K562 (cell line): ENCODE measurements around the gene DIAPH1. TPM values are rescaled to one million over a fixed set of nuclear protein-coding genes. Genes with fewer than 3 reads are reported as not detected.

Experiments
- ARNT ChIP-seq, 2 experiments: fragments of 450-650 bp; IDR thresholded peaks; 2 replicates each; pipeline ENCODE4 v1.6.1; 2016; ENCODE audit warnings: mild to moderate bottlenecking in 1 of 2
- ATF7 ChIP-seq: fragments of 450-650 bp; IDR thresholded peaks from 2 replicates; pipeline ENCODE4 v1.7.1; 2014; ENCODE audit warnings: mild to moderate bottlenecking, moderate library complexity
- BHLHE40 ChIP-seq: IDR thresholded peaks from 2 replicates; pipeline ENCODE4 v1.6.1; 2011; ENCODE audit warnings: low read length, improper control_type of control experiment
- CBFA2T3 ChIP-seq: fragments of 450-650 bp; IDR thresholded peaks from 2 replicates; pipeline ENCODE4 v1.6.1; 2017
- CBX1 ChIP-seq: sonication (generic); IDR thresholded peaks from 2 replicates; pipeline ENCODE4 v1.6.1; 2016; ENCODE audit warnings: antibody characterized with exemption, low read depth, mild to moderate bottlenecking
- CBX3 ChIP-seq, 2 experiments: IDR thresholded peaks; 1 replicate in 1 of 2; 2 replicates in 1 of 2; pipeline ENCODE4 v1.6.1; 2012; ENCODE audit warnings: inconsistent platforms in 2 of 2, low read length in 2 of 2, borderline replicate concordance in 1 of 2, control low read depth in 1 of 2
- CBX5 ChIP-seq: IDR thresholded peaks from 2 replicates; pipeline ENCODE4 v1.6.1; 2014; ENCODE audit warnings: low read depth, borderline replicate concordance
- DACH1 ChIP-seq: fragments of 450-650 bp; IDR thresholded peaks from 2 replicates; pipeline ENCODE4 v1.6.1; 2018; ENCODE audit not compliant: partially characterized antibody
- EP300 ChIP-seq: IDR thresholded peaks from 2 replicates; pipeline ENCODE4 v1.6.1; 2012; ENCODE audit warnings: low read length, improper control_type of control experiment
- EZH2 ChIP-seq: IDR thresholded peaks from 2 replicates; pipeline ENCODE4 v1.6.1; 2012; ENCODE audit warnings: low read depth, mild to moderate bottlenecking, inconsistent platforms, low read length, borderline replicate concordance
- FOXM1 ChIP-seq, 2 experiments: fragments of 450-650 bp in 1 of 2; sonication (generic) in 1 of 2; formaldehyde crosslinking in 1 of 2; IDR thresholded peaks; 2 replicates each; pipeline versions ENCODE4 v1.6.1 to v1.9.0; 2017 to 2022; ENCODE audit warnings: low read depth in 2 of 2, mild to moderate bottlenecking in 2 of 2, missing genetic modification reagents in 1 of 2, moderate library complexity in 1 of 2
- KAT8 ChIP-seq: fragments of 450-650 bp; IDR thresholded peaks from 2 replicates; pipeline ENCODE4 v1.6.1; 2016; ENCODE audit warnings: low read depth, mild to moderate bottlenecking
- L3MBTL2 ChIP-seq: fragments of 450-650 bp; IDR thresholded peaks from 2 replicates; pipeline ENCODE4 v1.6.1; 2016; ENCODE audit warnings: mild to moderate bottlenecking, moderate library complexity
- NBN ChIP-seq: fragments of 450-650 bp; IDR thresholded peaks from 2 replicates; pipeline ENCODE4 v1.6.1; 2016; ENCODE audit warnings: low read depth, mild to moderate bottlenecking
- NCOR1 ChIP-seq: fragments of 450-650 bp; IDR thresholded peaks from 2 replicates; pipeline ENCODE4 v1.6.1; 2016; ENCODE audit warnings: mild to moderate bottlenecking, moderate library complexity
- PTTG1 ChIP-seq: fragments of 450-650 bp; IDR thresholded peaks from 2 replicates; pipeline ENCODE4 v1.6.1; 2016; ENCODE audit warnings: low read depth, mild to moderate bottlenecking, missing genetic modification characterization, missing compliant biosample characterization
- RAD21 ChIP-seq, 2 experiments: fragments of 250-450 bp in 1 of 2; fragments of 450-650 bp in 1 of 2; sonication (Bioruptor Pico) in 1 of 2; formaldehyde crosslinking in 1 of 2; IDR thresholded peaks in 1 of 2; conservative IDR thresholded peaks in 1 of 2; 2 replicates each; pipeline versions ENCODE4 v1.4.0 to v1.8.0; 2020 to 2022; ENCODE audit warnings: mild to moderate bottlenecking in 2 of 2, moderate library complexity in 1 of 2
- RCOR1 ChIP-seq, 2 experiments: IDR thresholded peaks; 2 replicates each; pipeline ENCODE4 v1.6.1; 2012; ENCODE audit warnings: low read depth in 2 of 2, low read length in 2 of 2, borderline replicate concordance in 1 of 2, improper control_type of control experiment in 1 of 2
- XRCC3 ChIP-seq: fragments of 450-650 bp; IDR thresholded peaks from 2 replicates; pipeline ENCODE4 v1.6.1; 2017; ENCODE audit warnings: mild to moderate bottlenecking, moderate library complexity
- ZNF507 ChIP-seq: conservative IDR thresholded peaks from 2 replicates; pipeline ENCODE4 v1.6.1; 2017; ENCODE audit warnings: missing genetic modification characterization, missing compliant biosample characterization
- ZNF707 ChIP-seq: fragments of 250-450 bp; sonication (Bioruptor Pico); conservative IDR thresholded peaks from 2 replicates; pipeline ENCODE4 v1.8.0; 2022; ENCODE audit warnings: inconsistent platforms, mild to moderate bottlenecking, moderate library complexity
- ZNF77 ChIP-seq: fragments of 250-450 bp; sonication (Bioruptor Pico); IDR thresholded peaks from 2 replicates; pipeline ENCODE4 v1.5.0; 2020
- polyA plus RNA-seq, 8 experiments: library from polyadenylated mRNA; depleted of rRNA in 4 of 8; stranded (reverse) in 5 of 8; unstranded in 3 of 8; fragments of >200 nt; fragmentation: Nextera tagmentation in 2 of 8; fragmentation: Illumina TruSeq in 1 of 8; extraction: Ambion mirVana in 2 of 8; extraction: Trizol in 1 of 8; gene quantifications; 2 replicates each; pipeline versions ENCODE4 v1.2.1 to v1.2.3, GENCODE V29; 2011 to 2014; ENCODE audit warnings: inconsistent platforms in 1 of 8, missing spikeins in 1 of 8
- total RNA-seq, 7 experiments: library from RNA; depleted of rRNA in 6 of 7; stranded (reverse); fragments of >200 nt in 6 of 7; fragmentation: Illumina TruSeq in 2 of 7; extraction: Trizol in 2 of 7; gene quantifications; 2 replicates each; pipeline versions ENCODE4 v1.2.1 to v1.2.3, GENCODE V29; 2011 to 2021; ENCODE audit warnings: low replicate concordance in 1 of 7
- TF ChIP-seq, protein P1 (sequence below): fragments of 450-650 bp; IDR thresholded peaks from 2 replicates; pipeline ENCODE4 v1.6.1; 2017; ENCODE audit warnings: antibody characterized with exemption, mild to moderate bottlenecking
- TF ChIP-seq, protein P2 (sequence below): fragments of 250-450 bp; sonication (Bioruptor Pico); IDR thresholded peaks from 2 replicates; pipeline ENCODE4 v1.8.0; 2022; ENCODE audit warnings: inconsistent platforms, mild to moderate bottlenecking, moderate library complexity, borderline replicate concordance
- TF ChIP-seq, protein P3 (sequence below): sonication (generic); formaldehyde crosslinking; IDR thresholded peaks from 2 replicates; pipeline ENCODE4 v1.8.0; 2022; ENCODE audit warnings: mild to moderate bottlenecking, low read depth, missing genetic modification reagents

The DIAPH1 gene
- total and polyA plus RNA-seq, 9 of the 15 experiments (the other 6 are each of a cell fraction or from before 2014, with no cell fraction given): 60.8 to 328 (median 97.8) TPM

DNA sequence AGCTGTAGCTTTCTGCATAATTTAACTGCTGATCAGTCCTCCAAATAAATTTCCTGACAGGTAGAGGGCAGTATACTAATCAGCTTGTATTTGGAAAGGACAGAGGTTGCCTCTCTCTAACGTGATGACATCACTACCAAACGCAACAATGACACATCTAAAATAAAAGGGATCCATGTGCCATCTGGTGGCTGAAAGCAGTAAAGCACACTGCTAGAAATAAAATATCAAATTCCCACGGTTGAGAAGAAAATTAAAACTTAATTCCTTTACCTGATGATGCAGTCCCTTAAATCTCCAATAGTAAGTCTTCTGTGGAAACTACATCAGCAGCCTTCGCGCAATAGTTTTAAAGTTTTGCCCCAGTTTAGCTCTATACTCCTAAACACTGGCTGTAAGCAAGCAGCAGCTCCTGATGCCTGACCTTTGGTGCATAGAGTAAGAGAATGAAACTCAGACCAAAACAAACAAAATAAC lies 54.5 kb downstream of the DIAPH1 start (continued):
- TF ChIP-seq, protein P1, sequence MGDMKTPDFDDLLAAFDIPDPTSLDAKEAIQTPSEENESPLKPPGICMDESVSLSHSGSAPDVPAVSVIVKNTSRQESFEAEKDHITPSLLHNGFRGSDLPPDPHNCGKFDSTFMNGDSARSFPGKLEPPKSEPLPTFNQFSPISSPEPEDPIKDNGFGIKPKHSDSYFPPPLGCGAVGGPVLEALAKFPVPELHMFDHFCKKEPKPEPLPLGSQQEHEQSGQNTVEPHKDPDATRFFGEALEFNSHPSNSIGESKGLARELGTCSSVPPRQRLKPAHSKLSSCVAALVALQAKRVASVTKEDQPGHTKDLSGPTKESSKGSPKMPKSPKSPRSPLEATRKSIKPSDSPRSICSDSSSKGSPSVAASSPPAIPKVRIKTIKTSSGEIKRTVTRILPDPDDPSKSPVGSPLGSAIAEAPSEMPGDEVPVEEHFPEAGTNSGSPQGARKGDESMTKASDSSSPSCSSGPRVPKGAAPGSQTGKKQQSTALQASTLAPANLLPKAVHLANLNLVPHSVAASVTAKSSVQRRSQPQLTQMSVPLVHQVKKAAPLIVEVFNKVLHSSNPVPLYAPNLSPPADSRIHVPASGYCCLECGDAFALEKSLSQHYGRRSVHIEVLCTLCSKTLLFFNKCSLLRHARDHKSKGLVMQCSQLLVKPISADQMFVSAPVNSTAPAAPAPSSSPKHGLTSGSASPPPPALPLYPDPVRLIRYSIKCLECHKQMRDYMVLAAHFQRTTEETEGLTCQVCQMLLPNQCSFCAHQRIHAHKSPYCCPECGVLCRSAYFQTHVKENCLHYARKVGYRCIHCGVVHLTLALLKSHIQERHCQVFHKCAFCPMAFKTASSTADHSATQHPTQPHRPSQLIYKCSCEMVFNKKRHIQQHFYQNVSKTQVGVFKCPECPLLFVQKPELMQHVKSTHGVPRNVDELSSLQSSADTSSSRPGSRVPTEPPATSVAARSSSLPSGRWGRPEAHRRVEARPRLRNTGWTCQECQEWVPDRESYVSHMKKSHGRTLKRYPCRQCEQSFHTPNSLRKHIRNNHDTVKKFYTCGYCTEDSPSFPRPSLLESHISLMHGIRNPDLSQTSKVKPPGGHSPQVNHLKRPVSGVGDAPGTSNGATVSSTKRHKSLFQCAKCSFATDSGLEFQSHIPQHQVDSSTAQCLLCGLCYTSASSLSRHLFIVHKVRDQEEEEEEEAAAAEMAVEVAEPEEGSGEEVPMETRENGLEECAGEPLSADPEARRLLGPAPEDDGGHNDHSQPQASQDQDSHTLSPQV: peak; percentile 42; the same call in 1 of the 2 replicates
- TF ChIP-seq L3MBTL2 (0 out of 2 replicates have a peak, but pooled peaks have one; percentile 23), PTTG1 (tag) (no peak), CBFA2T3 (no peak), ZNF507 (no peak), CBX1 (no peak), ARNT (IDR thresholded peaks at IDR 0.05) (peak; percentile 12 to 84; a peak in 3 of 4 replicates), EP300 (peak; percentile 87), DACH1 (no peak), KAT8 (no peak), RAD21 (CRISPR knock-in tag; conservative IDR thresholded peaks at IDR 0.05 in 1 of 2, IDR thresholded peaks at IDR 0.05 in 1 of 2) (peak; percentile 75 to 83), ZNF77 (CRISPR knock-in tag) (no peak), NCOR1 (peak; percentile 37; the same call in 1 of the 2 replicates), BHLHE40 (no peak), CBX5 (no peak), FOXM1 (IDR thresholded peaks at IDR 0.05; ENCODE audit: low read depth) (peak; percentile 80), FOXM1 (CRISPR knock-in tag; IDR thresholded peaks at IDR 0.05; ENCODE audit: low read depth) (no peak), XRCC3 (no peak), ATF7 (peak; percentile 98), EZH2 (no peak), CBX3 (IDR thresholded peaks at IDR 0.05; ENCODE audit: borderline replicate concordance in 1 of 2, low read length in 2 of 2) (peak in 1 of 2 experiments; percentile 97; a peak in 2 of 3 replicates), NBN (peak; percentile 74; the same call in 1 of the 2 replicates), RCOR1 (IDR thresholded peaks at IDR 0.05; ENCODE audit: borderline replicate concordance in 1 of 2, low read depth in 2 of 2, low read length in 2 of 2) (peak in 1 of 2 experiments; percentile 42; a peak in 1 of 4 replicates), ZNF707 (CRISPR knock-in tag) (no peak)
- TF ChIP-seq, protein P2, sequence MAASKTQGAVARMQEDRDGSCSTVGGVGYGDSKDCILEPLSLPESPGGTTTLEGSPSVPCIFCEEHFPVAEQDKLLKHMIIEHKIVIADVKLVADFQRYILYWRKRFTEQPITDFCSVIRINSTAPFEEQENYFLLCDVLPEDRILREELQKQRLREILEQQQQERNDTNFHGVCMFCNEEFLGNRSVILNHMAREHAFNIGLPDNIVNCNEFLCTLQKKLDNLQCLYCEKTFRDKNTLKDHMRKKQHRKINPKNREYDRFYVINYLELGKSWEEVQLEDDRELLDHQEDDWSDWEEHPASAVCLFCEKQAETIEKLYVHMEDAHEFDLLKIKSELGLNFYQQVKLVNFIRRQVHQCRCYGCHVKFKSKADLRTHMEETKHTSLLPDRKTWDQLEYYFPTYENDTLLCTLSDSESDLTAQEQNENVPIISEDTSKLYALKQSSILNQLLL (CRISPR knock-in tag): no peak
- TF ChIP-seq, protein P3, sequence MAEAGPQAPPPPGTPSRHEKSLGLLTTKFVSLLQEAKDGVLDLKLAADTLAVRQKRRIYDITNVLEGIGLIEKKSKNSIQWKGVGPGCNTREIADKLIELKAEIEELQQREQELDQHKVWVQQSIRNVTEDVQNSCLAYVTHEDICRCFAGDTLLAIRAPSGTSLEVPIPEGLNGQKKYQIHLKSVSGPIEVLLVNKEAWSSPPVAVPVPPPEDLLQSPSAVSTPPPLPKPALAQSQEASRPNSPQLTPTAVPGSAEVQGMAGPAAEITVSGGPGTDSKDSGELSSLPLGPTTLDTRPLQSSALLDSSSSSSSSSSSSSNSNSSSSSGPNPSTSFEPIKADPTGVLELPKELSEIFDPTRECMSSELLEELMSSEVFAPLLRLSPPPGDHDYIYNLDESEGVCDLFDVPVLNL (CRISPR knock-in tag): no peak
